ENCODE results near the gene PCDHGC5. TPM values are rescaled to one million over a fixed set of nuclear protein-coding genes. Genes with fewer than 3 reads are reported as not detected.

PCDHGC5 gene
- total RNA-seq, 4 donors from 2014 or later: 0.16 to 1.5 (median 0.36) TPM; not detected in 1

DNA sequence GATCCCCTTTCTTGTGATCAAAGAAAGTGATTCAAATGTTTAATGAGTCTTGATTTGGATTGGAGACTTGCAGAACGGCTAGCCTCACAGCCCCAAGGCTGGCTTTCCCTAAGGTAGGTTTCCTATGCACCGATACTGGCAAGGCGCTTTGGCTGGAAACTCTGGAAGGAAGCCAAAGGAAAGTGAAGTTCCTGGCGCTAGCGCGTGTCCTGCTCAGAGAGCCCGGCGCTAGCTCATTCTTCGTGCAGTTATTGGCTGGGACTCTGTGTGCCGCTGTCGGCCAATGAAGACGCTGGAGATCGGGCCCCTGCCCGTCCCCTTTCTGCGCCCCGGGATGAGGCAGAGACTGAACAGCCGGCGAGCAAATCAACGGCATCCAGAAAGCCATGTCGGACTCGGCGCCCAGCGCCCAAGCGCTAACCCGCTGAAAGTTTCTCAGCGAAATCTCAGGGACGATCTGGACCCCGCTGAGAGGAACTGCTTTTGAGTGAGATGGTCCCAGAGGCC lies 13.2 kb upstream of the PCDHGC5 start, which contains the start of gene PCDHGC3:
Gene PCDHGC3, plus strand, starts transcription at position 342 of the 507 bp plus-strand sequence. Its CDS starts 151 bp downstream, at position 493.
- Histone ChIP-seq H3K36me3 (no peaks in the 10 kb centered on the region), H3K27me3 (no peaks in the 10 kb centered on the region), H3K4me1 (peaks cover 48 to 53% of the 10 kb centered on the region in 2 donors), H3K27ac (peak within 1 kb of the TSS; percentile 82 to 91 (median 88)), H3K4me3 (peak within 1 kb of the TSS; percentile 69 to 83 (median 75)), H3K9me3 (no peaks in the 10 kb centered on the region)
- intact Hi-C loops (cut with DNase I; ENCODE audit: low total_unique reads) (loop anchor here (1.0 to 2.0 kb wide), 6 partner anchors 31 to 89 kb away; partner anchors contain the start of gene PCDHGA12), in situ Hi-C loops (cut with MboI; ENCODE audit: low sequenced_read_pairs in 4 of 4) (loop anchor here in 2 of 4 donors (5.0 kb wide), 4 partner anchors 47 to 87 kb away; partner anchors contain the start of gene PCDHGA11 (in 1 of the 2))
- ATAC-seq: peak; percentile 95
- DNase-seq: peak; percentile 92 to 95
- TF ChIP-seq POLR2A (IDR thresholded peaks at IDR 0.05): peak; percentile 35 to 67
- TF ChIP-seq, protein P1, sequence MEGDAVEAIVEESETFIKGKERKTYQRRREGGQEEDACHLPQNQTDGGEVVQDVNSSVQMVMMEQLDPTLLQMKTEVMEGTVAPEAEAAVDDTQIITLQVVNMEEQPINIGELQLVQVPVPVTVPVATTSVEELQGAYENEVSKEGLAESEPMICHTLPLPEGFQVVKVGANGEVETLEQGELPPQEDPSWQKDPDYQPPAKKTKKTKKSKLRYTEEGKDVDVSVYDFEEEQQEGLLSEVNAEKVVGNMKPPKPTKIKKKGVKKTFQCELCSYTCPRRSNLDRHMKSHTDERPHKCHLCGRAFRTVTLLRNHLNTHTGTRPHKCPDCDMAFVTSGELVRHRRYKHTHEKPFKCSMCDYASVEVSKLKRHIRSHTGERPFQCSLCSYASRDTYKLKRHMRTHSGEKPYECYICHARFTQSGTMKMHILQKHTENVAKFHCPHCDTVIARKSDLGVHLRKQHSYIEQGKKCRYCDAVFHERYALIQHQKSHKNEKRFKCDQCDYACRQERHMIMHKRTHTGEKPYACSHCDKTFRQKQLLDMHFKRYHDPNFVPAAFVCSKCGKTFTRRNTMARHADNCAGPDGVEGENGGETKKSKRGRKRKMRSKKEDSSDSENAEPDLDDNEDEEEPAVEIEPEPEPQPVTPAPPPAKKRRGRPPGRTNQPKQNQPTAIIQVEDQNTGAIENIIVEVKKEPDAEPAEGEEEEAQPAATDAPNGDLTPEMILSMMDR (IDR thresholded peaks at IDR 0.05 in 4 of 5, conservative IDR thresholded peaks at IDR 0.05 in 1 of 5): peak in 4 of 5 experiments; percentile 36 to 63 (median 58)

DNA sequence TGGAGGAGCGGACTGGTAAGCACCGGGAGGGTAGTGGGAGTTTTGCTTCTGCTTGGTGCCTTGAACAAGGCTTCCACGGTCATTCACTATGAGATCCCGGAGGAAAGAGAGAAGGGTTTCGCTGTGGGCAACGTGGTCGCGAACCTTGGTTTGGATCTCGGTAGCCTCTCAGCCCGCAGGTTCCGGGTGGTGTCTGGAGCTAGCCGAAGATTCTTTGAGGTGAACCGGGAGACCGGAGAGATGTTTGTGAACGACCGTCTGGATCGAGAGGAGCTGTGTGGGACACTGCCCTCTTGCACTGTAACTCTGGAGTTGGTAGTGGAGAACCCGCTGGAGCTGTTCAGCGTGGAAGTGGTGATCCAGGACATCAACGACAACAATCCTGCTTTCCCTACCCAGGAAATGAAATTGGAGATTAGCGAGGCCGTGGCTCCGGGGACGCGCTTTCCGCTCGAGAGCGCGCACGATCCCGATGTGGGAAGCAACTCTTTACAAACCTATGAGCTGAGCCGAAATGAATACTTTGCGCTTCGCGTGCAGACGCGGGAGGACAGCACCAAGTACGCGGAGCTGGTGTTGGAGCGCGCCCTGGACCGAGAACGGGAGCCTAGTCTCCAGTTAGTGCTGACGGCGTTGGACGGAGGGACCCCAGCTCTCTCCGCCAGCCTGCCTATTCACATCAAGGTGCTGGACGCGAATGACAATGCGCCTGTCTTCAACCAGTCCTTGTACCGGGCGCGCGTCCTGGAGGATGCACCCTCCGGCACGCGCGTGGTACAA lies 12.6 kb upstream of the PCDHGC5 start:
- peak in 1 of 2 donors; percentile 24 for TF ChIP-seq POLR2A (IDR thresholded peaks at IDR 0.05)
- TF ChIP-seq, protein P1 (IDR thresholded peaks at IDR 0.05 in 4 of 5, conservative IDR thresholded peaks at IDR 0.05 in 1 of 5): no peak
- ATAC-seq: peak; percentile 60 to 64
- H3K27ac ChIP-seq: peak overlapping the region; percentile 82 to 91 (median 88)
- H3K36me3 ChIP-seq: no peaks in the 10 kb centered on the region
- intact Hi-C loops (cut with DNase I; ENCODE audit: low total_unique reads) (loop anchor here (1.0 to 2.0 kb wide), 3 partner anchors 30 to 84 kb away; partner anchors contain the start of gene PCDHGA12), in situ Hi-C loops (cut with MboI; ENCODE audit: low sequenced_read_pairs in 4 of 4) (loop anchor here in 2 of 4 donors (5.0 kb wide), 4 partner anchors 46 to 86 kb away; partner anchors contain the start of gene PCDHGA11 (in 1 of the 2))
- peaks cover 45 to 54% of the 10 kb centered on the region in 2 donors for H3K4me1 ChIP-seq
- H3K9me3 ChIP-seq: no peaks in the 10 kb centered on the region
- peak; percentile 29 to 65 for DNase-seq
- peak overlapping the region; percentile 69 to 83 (median 75) for H3K4me3 ChIP-seq
- H3K27me3 ChIP-seq: no peaks in the 10 kb centered on the region

DNA sequence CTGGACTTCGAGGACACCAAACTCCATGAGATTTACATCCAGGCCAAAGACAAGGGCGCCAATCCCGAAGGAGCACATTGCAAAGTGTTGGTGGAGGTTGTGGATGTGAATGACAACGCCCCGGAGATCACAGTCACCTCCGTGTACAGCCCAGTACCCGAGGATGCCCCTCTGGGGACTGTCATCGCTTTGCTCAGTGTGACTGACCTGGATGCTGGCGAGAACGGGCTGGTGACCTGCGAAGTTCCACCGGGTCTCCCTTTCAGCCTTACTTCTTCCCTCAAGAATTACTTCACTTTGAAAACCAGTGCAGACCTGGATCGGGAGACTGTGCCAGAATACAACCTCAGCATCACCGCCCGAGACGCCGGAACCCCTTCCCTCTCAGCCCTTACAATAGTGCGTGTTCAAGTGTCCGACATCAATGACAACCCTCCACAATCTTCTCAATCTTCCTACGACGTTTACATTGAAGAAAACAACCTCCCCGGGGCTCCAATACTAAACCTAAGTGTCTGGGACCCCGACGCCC lies 11.8 kb upstream of the PCDHGC5 start:
- intact Hi-C loops (cut with DNase I; ENCODE audit: low total_unique reads) (loop anchor here (2.0 kb wide), 2 partner anchors 30 to 46 kb away; partner anchors contain the start of gene PCDHGA12), in situ Hi-C loops (cut with MboI; ENCODE audit: low sequenced_read_pairs in 4 of 4) (loop anchor here in 2 of 4 donors (5.0 kb wide), 4 partner anchors 45 to 85 kb away; partner anchors contain the start of gene PCDHGA11 (in 1 of the 2))
- H3K4me3 ChIP-seq: peak overlapping the region; percentile 69 to 83 (median 75)
- TF ChIP-seq, protein P1 (IDR thresholded peaks at IDR 0.05 in 4 of 5, conservative IDR thresholded peaks at IDR 0.05 in 1 of 5): no peak
- no peak for TF ChIP-seq POLR2A (IDR thresholded peaks at IDR 0.05)
- no peaks in the 10 kb centered on the region for H3K36me3 ChIP-seq
- ATAC-seq (no peak), DNase-seq (no peak)
- peak overlapping the region; percentile 82 to 91 (median 88) for H3K27ac ChIP-seq
- peaks cover 44 to 60% of the 10 kb centered on the region in 2 donors for H3K4me1 ChIP-seq
- no peaks in the 10 kb centered on the region for H3K27me3 ChIP-seq
- H3K9me3 ChIP-seq: no peaks in the 10 kb centered on the region

DNA sequence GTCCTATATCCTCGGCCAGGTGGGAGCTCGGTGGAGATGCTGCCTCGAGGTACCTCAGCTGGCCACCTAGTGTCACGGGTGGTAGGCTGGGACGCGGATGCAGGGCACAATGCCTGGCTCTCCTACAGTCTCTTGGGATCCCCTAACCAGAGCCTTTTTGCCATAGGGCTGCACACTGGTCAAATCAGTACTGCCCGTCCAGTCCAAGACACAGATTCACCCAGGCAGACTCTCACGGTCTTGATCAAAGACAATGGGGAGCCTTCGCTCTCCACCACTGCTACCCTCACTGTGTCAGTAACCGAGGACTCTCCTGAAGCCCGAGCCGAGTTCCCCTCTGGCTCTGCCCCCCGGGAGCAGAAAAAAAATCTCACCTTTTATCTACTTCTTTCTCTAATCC lies 11.1 kb upstream of the PCDHGC5 start:
- H3K27me3 ChIP-seq: no peaks in the 10 kb centered on the region
- H3K4me1 ChIP-seq: peaks cover 49 to 67% of the 10 kb centered on the region in 2 donors

More for the DNA sequence above, 11.1 kb upstream of the PCDHGC5 start:
- DNase-seq (no peak), ATAC-seq (no peak)
- peak overlapping the region; percentile 16 to 83 (median 75) for H3K4me3 ChIP-seq
- in situ Hi-C loops (cut with MboI; ENCODE audit: low sequenced_read_pairs in 4 of 4): loop anchor here in 2 of 4 donors (5.0 kb wide), 4 partner anchors 44 to 84 kb away; partner anchors contain the start of gene PCDHGA11 (in 1 of the 2)
- no peak for TF ChIP-seq POLR2A (IDR thresholded peaks at IDR 0.05)
- TF ChIP-seq, protein P1 (IDR thresholded peaks at IDR 0.05 in 4 of 5, conservative IDR thresholded peaks at IDR 0.05 in 1 of 5): no peak
- H3K27ac ChIP-seq: peak overlapping the region in 1 of 4 donors; percentile 23
- no peaks in the 10 kb centered on the region for H3K36me3 ChIP-seq
- no peaks in the 10 kb centered on the region for H3K9me3 ChIP-seq
- intact Hi-C loops (cut with DNase I; ENCODE audit: low total_unique reads): loop anchor here (2.0 kb wide), 2 partner anchors 29 to 47 kb away; partner anchors contain the start of gene PCDHGA12

Data from gastrocnemius medialis (tissue), 4 donors.